ENCODE data around the gene IL36A.

- TF ChIP-seq FOS (IDR thresholded peaks at IDR 0.05; ENCODE audit: borderline replicate concordance, insufficient read depth, low read length) (no peak), CTCF (IDR thresholded peaks at IDR 0.05; ENCODE audit: extremely low read depth in 1 of 2, insufficient read depth in 1 of 2, low read depth in 1 of 2, low read length in 2 of 2) (no peak), POLR2A (IDR thresholded peaks at IDR 0.05; ENCODE audit: low read depth, low read length) (no peak), MAX (IDR thresholded peaks at IDR 0.05; ENCODE audit: insufficient read depth, insufficient read length) (no peak), GATA2 (IDR thresholded peaks at IDR 0.05; ENCODE audit: insufficient read depth, insufficient read length, low read depth, low read length) (no peak), POLR2AphosphoS5 (IDR thresholded peaks at IDR 0.05; ENCODE audit: insufficient read depth, low read depth, low read length) (no peak), JUN (IDR thresholded peaks at IDR 0.05; ENCODE audit: borderline replicate concordance, insufficient read depth, insufficient read length, low read depth) (no peak)
Observed at GRCh38 chr2:113039719-113040118, 34.5 kb downstream of the IL36A start.

Measured in endothelial cell of umbilical vein (primary cell).